HCT116 (cell line): ENCODE results near the gene PIEZO2. TPM values are rescaled to one million over a fixed set of nuclear protein-coding genes. Genes with fewer than 3 reads are reported as not detected.

Source experiments
- ATAC-seq: fragments of 200-7000 bp; cut with Tn5 transposase; 2 replicates; pipeline ENCODE4 v1.9.1; 2020; ENCODE audit warnings: mild to moderate bottlenecking, moderate library complexity
- BruUV-seq: library from RNA; stranded (reverse); fragments of 400-500 nt; replicated peaks from 2 replicates; lab custom pipeline; 2021; lab: Mats Ljungman, UMichigan
- CTCF ChIA-PET: fragments of 300-600 bp; sonication (Branson Sonifier 250); formaldehyde crosslinking; loops from one replicate; lab custom pipeline; 2021; ENCODE audit warnings: antibody characterized with exemption; lab: Charles Lee
- POLR2A ChIA-PET: fragments of 300-600, 350-600 bp; sonication (Branson Sonifier 250); formaldehyde crosslinking; loops from one replicate; lab custom pipeline; 2021; ENCODE audit warnings: antibody characterized with exemption; lab: Charles Lee
- RAD21 ChIA-PET, 2 experiments: fragments of 300-600 bp; sonication (Branson Sonifier 250); formaldehyde crosslinking; loops; one replicate each; lab custom pipeline; 2023; ENCODE audit warnings: low total read pairs in 2 of 2; ENCODE audit not compliant: uncharacterized antibody in 2 of 2, unreplicated experiment in 2 of 2, low non-redundant PET in 1 of 2; lab: Charles Lee
- DNase-seq: peaks from one replicate; pipeline ENCODE4 v3.0.0-alpha.2; 2010; ENCODE audit warnings: low read depth, low spot score
- H2AFZ ChIP-seq: fragments of 200-600 bp; shearing (Covaris generic), sonication (generic); 2 replicates; pipeline ENCODE4 v1.6.1; 2017; ENCODE audit warnings: low read depth, mixed run types, mixed read lengths, antibody characterized with exemption, low read length; ENCODE audit not compliant: poor library complexity, severe bottlenecking
- H3K27ac ChIP-seq: 2 replicates; pipeline ENCODE4 v1.5.1; 2012; ENCODE audit warnings: low read depth, low read length
- H3K27me3 ChIP-seq: fragments of 200-600 bp; sonication (generic); 2 replicates; pipeline ENCODE4 v1.6.1; 2016; ENCODE audit warnings: mixed run types, low read length, mixed read lengths; ENCODE audit not compliant: insufficient read depth
- H3K36me3 ChIP-seq, 2 experiments: fragments of 200-500 bp in 1 of 2; fragments of 200-600 bp in 1 of 2; sonication (Bioruptor generic) in 1 of 2; sonication (generic) in 1 of 2; 2 replicates each; pipeline versions ENCODE4 v1.5.1 to v1.6.1; 2014 to 2016; ENCODE audit warnings: low read length in 2 of 2, inconsistent platforms in 1 of 2, mixed read lengths in 1 of 2, mixed run types in 1 of 2; ENCODE audit not compliant: insufficient read depth in 2 of 2, control insufficient read depth in 1 of 2
- H3K4me1 ChIP-seq, 2 experiments: fragments of 200-600 bp in 1 of 2; sonication (generic) in 1 of 2; 2 replicates each; pipeline versions ENCODE4 v1.5.1 to v1.6.1; 2012 to 2017; ENCODE audit warnings: low read length in 2 of 2, inconsistent platforms in 1 of 2, mild to moderate bottlenecking in 1 of 2, mixed read lengths in 1 of 2, mixed run types in 1 of 2, moderate library complexity in 1 of 2; ENCODE audit not compliant: insufficient read depth in 2 of 2, control insufficient read depth in 1 of 2
- H3K4me2 ChIP-seq: fragments of 200-600 bp; sonication (generic); 2 replicates; pipeline ENCODE4 v1.6.1; 2017; ENCODE audit warnings: mixed run types, low read length, mixed read lengths
- H3K4me3 ChIP-seq, 2 experiments: fragments of 200-600 bp in 1 of 2; sonication (generic) in 1 of 2; replicated peaks in 1 of 2; 2 replicates each; pipeline ENCODE4 v1.5.1; 2011 to 2016; ENCODE audit warnings: low read length in 2 of 2, control low read depth in 1 of 2, low read depth in 1 of 2, mild to moderate bottlenecking in 1 of 2, mixed read lengths in 1 of 2, mixed run types in 1 of 2
- H3K79me2 ChIP-seq: fragments of 200-600 bp; sonication (generic); 2 replicates; pipeline ENCODE4 v1.6.1; 2017; ENCODE audit warnings: mild to moderate bottlenecking, mixed run types, low read length, moderate library complexity, mixed read lengths; ENCODE audit not compliant: insufficient read depth
- H3K9ac ChIP-seq: fragments of 200-600 bp; sonication (generic); 2 replicates; pipeline ENCODE4 v1.6.1; 2016; ENCODE audit warnings: low read length, mixed read lengths
- H3K9me2 ChIP-seq: fragments of 200-600 bp; sonication (generic), shearing (Covaris generic); 2 replicates; pipeline ENCODE4 v1.6.1; 2017; ENCODE audit warnings: mixed run types, mild to moderate bottlenecking, moderate library complexity; ENCODE audit not compliant: insufficient read depth
- H3K9me3 ChIP-seq, 2 experiments: fragments of 200-500 bp in 1 of 2; fragments of 200-600 bp in 1 of 2; sonication (Bioruptor generic) in 1 of 2; sonication (generic) in 1 of 2; 2 replicates each; pipeline ENCODE4 v1.6.1; 2014 to 2017; ENCODE audit warnings: low read length in 2 of 2, mixed read lengths in 2 of 2, inconsistent platforms in 1 of 2, low read depth in 1 of 2, mild to moderate bottlenecking in 1 of 2, mixed run types in 1 of 2, moderate library complexity in 1 of 2; ENCODE audit not compliant: control insufficient read depth in 1 of 2, insufficient read depth in 1 of 2
- H4K20me1 ChIP-seq: fragments of 200-600 bp; sonication (generic), shearing (Covaris generic); 2 replicates; pipeline ENCODE4 v1.6.1; 2017; ENCODE audit warnings: mixed run types, mild to moderate bottlenecking, moderate library complexity; ENCODE audit not compliant: insufficient read depth
- ATF3 ChIP-seq: IDR thresholded peaks from 2 replicates; pipeline ENCODE4 v1.6.1; 2012
- CBX3 ChIP-seq: IDR thresholded peaks from 2 replicates; pipeline ENCODE4 v1.6.1; 2012; ENCODE audit warnings: low read depth
- CEBPB ChIP-seq: IDR thresholded peaks from 2 replicates; pipeline ENCODE4 v1.6.1; 2012; ENCODE audit warnings: low read depth
- EGR1 ChIP-seq: IDR thresholded peaks from 2 replicates; pipeline ENCODE4 v1.6.1; 2012; ENCODE audit warnings: low read depth
- ELF1 ChIP-seq: IDR thresholded peaks from 2 replicates; pipeline ENCODE4 v1.6.1; 2012; ENCODE audit warnings: low read depth, borderline replicate concordance
- EZH2 ChIP-seq: fragments of 200-600 bp; sonication (generic); IDR thresholded peaks from 2 replicates; pipeline ENCODE4 v1.6.1; 2017; ENCODE audit warnings: antibody characterized with exemption, mixed run types
- EZH2phosphoT487 ChIP-seq: fragments of 200-600 bp; IDR thresholded peaks from 2 replicates; pipeline ENCODE4 v1.6.1; 2018; ENCODE audit warnings: antibody characterized with exemption, borderline replicate concordance
- FOSL1 ChIP-seq: IDR thresholded peaks from 2 replicates; pipeline ENCODE4 v1.6.1; 2012; ENCODE audit warnings: low read depth
- JUND ChIP-seq: IDR thresholded peaks from 2 replicates; pipeline ENCODE4 v1.6.1; 2012
- POLR2A ChIP-seq: IDR thresholded peaks from 2 replicates; pipeline ENCODE4 v1.7.0; 2011; ENCODE audit warnings: borderline replicate concordance; ENCODE audit not compliant: insufficient read depth, insufficient read length; ENCODE audit errors: extremely low read depth
- POLR2AphosphoS5 ChIP-seq: IDR thresholded peaks from 2 replicates; pipeline ENCODE4 v1.6.1; 2011; ENCODE audit warnings: mild to moderate bottlenecking, low read depth, low read length, moderate library complexity
- RAD21 ChIP-seq: IDR thresholded peaks from 2 replicates; pipeline ENCODE4 v1.6.1; 2012; ENCODE audit warnings: low read depth, mild to moderate bottlenecking
- REST ChIP-seq: IDR thresholded peaks from 2 replicates; pipeline ENCODE4 v1.6.1; 2012; ENCODE audit warnings: low read depth
- SIN3A ChIP-seq: IDR thresholded peaks from 2 replicates; pipeline ENCODE4 v1.6.1; 2012; ENCODE audit warnings: low read depth
- TCF7L2 ChIP-seq: IDR thresholded peaks from 2 replicates; pipeline ENCODE4 v1.7.0; 2011; ENCODE audit warnings: borderline replicate concordance, inconsistent platforms; ENCODE audit not compliant: insufficient read depth, insufficient read length; ENCODE audit errors: extremely low read depth
- YY1 ChIP-seq: IDR thresholded peaks from 2 replicates; pipeline ENCODE4 v1.6.1; 2011; ENCODE audit warnings: low read length, low read depth, moderate library complexity, mild to moderate bottlenecking; ENCODE audit not compliant: insufficient replicate concordance; ENCODE audit errors: extremely low read depth
- ZBTB33 ChIP-seq: IDR thresholded peaks from 2 replicates; pipeline ENCODE4 v1.6.1; 2011; ENCODE audit warnings: mild to moderate bottlenecking, low read length, moderate library complexity; ENCODE audit not compliant: insufficient replicate concordance; ENCODE audit errors: extremely low read depth
- ZFX ChIP-seq: fragments of 450-650 bp; IDR thresholded peaks from 2 replicates; pipeline ENCODE4 v1.6.1; 2017
- ZNF274 ChIP-seq: fragments of 200-500 bp; sonication (Bioruptor generic); IDR thresholded peaks from 2 replicates; pipeline ENCODE4 v1.6.1; 2014; ENCODE audit warnings: mild to moderate bottlenecking, low read depth, low read length, inconsistent platforms
- intact Hi-C: fragments of 100-400 bp; cut with micrococcal nuclease; formaldehyde crosslinking; loops from 2 replicates; pipeline ENCODE4 v1.10.0; 2022
- total RNA-seq: library from RNA; stranded (reverse); gene quantifications from one replicate; pipeline ENCODE4 v1.2.1, GENCODE V29; 2021; ENCODE audit not compliant: unreplicated experiment

The PIEZO2 gene
- total RNA-seq, 1 experiment from 2014 or later = 0.34 TPM

- no peak for DNase-seq
- POLR2A ChIA-PET = no interaction called here
- RAD21 ChIA-PET = no interaction called here
- H2AFZ ChIP-seq = no peak overlapping the region
- CTCF ChIA-PET = no interaction called here
- H3K27me3 ChIP-seq = 0 out of 2 replicates have a peak, but pooled peaks cover 8% of the 10 kb centered on the region
- no peak for ATAC-seq
- intact Hi-C loops = no loop called here
- H3K36me3 ChIP-seq = no peaks in the 10 kb centered on the region
- no peaks in the 10 kb centered on the region for H3K79me2 ChIP-seq
- no peaks in the 10 kb centered on the region for H4K20me1 ChIP-seq
- no peak overlapping the region for H3K4me3 ChIP-seq
- no peaks in the 10 kb centered on the region for H3K4me1 ChIP-seq
- H3K9me3 ChIP-seq = no peaks in the 10 kb centered on the region
- TF ChIP-seq ELF1 = no peak
- TF ChIP-seq YY1 = no peak
- TF ChIP-seq FOSL1 = no peak
- TF ChIP-seq JUND = no peak
- no peak for TF ChIP-seq CEBPB
- TF ChIP-seq RAD21 = no peak
- TF ChIP-seq EGR1 = no peak
- no peak for TF ChIP-seq EZH2
- TF ChIP-seq POLR2A = no peak
- TF ChIP-seq ATF3 = no peak
- no peak for TF ChIP-seq EZH2phosphoT487
- TF ChIP-seq SIN3A = no peak
- no peak for TF ChIP-seq ZFX
- TF ChIP-seq ZNF274 = no peak
- TF ChIP-seq CBX3 = no peak
- no peak for TF ChIP-seq ZBTB33
- TF ChIP-seq REST = no peak
- no peak for TF ChIP-seq TCF7L2
- no peak for TF ChIP-seq POLR2AphosphoS5
- H3K9me2 ChIP-seq = no peaks in the 10 kb centered on the region
- no TSS peak for BruUV-seq
- no peak overlapping the region for H3K27ac ChIP-seq
- H3K9ac ChIP-seq = no peak overlapping the region
- no peak overlapping the region for H3K4me2 ChIP-seq
Measured at GRCh38 chr18:11070593-11070992, 78.8 kb downstream of the PIEZO2 start.
